Measurements from ENCODE around the gene ACAP1.

DNA sequence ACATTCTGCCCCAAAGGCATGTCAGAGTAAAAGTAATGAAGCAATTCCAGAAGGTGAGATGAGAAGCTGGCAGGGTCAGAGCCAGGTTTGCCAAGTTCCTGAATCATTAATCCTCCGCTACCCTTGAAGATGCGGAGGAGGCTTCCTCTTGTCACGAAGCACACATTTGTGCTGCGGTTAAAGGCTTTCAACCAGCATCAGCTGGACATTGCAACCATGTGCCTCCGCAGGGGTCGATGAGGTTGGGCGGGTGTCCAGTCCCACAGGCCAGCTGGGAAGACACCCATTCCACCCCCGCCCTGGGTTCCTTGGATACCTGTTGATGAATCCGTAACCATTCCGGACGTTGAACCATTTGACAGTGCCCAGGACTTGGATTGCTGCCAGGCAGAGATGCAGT lies 43.2 kb upstream of the ACAP1 start:
- TF ChIP-seq, protein P1, sequence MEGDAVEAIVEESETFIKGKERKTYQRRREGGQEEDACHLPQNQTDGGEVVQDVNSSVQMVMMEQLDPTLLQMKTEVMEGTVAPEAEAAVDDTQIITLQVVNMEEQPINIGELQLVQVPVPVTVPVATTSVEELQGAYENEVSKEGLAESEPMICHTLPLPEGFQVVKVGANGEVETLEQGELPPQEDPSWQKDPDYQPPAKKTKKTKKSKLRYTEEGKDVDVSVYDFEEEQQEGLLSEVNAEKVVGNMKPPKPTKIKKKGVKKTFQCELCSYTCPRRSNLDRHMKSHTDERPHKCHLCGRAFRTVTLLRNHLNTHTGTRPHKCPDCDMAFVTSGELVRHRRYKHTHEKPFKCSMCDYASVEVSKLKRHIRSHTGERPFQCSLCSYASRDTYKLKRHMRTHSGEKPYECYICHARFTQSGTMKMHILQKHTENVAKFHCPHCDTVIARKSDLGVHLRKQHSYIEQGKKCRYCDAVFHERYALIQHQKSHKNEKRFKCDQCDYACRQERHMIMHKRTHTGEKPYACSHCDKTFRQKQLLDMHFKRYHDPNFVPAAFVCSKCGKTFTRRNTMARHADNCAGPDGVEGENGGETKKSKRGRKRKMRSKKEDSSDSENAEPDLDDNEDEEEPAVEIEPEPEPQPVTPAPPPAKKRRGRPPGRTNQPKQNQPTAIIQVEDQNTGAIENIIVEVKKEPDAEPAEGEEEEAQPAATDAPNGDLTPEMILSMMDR (IDR thresholded peaks at IDR 0.05), result no peak
- TF ChIP-seq POLR2A (IDR thresholded peaks at IDR 0.05), result no peak
- no peak for TF ChIP-seq POLR2AphosphoS5 (IDR thresholded peaks at IDR 0.05)

Data from breast epithelium (tissue), 3 donors.